Measurements from ENCODE around the gene SNIP1.

Gene SNIP1

DNA sequence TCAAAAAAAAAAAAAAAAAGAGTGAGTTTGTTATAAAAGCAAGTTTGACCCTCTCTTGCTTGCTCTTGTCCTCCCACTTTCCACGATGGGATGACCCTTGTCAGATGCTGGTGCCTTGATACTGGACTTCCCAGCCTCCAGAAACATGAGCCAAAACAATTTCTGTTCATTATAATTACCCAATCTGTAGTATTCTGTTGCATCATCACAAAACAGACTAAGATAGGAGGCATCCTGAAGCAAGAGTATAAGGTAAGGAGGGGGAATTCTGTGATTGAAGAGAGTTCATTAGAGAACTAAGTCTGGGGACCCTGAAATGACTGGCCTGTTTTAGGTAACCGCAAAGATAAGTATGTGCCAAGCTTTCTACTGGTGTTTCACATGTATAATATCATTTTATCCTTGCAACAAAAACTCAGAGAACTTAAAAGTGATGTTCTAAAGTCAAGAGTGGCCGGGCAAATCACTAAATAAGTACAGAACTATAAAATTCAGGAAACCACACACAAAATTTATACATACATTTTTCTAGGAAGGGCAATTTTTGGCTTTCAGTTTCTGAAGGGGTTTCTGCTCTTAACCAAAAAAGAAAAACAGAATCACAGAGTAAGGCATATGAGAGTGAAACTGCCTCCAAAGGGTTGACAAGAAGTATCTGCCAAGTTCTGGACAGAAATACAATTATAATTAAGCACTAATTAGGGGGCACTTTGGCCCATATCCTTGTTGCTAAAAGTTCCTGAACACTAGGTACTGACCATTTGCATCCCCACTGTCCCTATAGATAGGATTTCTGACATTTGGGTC is 16.6 kb upstream of the SNIP1 start:
- Mint-ChIP-seq H3K36me3 (ENCODE audit: low read depth) (peaks cover 83% of the 10 kb centered on the region), H3K27ac (no peak overlapping the region), H3K27me3 (ENCODE audit: low read depth, poor library complexity) (peaks cover 3% of the 10 kb centered on the region), H3K9me3 (no peaks in the 10 kb centered on the region), H3K4me3 (no peak overlapping the region), H3K4me1 (no peaks in the 10 kb centered on the region)
- TF ChIP-seq, protein P1, sequence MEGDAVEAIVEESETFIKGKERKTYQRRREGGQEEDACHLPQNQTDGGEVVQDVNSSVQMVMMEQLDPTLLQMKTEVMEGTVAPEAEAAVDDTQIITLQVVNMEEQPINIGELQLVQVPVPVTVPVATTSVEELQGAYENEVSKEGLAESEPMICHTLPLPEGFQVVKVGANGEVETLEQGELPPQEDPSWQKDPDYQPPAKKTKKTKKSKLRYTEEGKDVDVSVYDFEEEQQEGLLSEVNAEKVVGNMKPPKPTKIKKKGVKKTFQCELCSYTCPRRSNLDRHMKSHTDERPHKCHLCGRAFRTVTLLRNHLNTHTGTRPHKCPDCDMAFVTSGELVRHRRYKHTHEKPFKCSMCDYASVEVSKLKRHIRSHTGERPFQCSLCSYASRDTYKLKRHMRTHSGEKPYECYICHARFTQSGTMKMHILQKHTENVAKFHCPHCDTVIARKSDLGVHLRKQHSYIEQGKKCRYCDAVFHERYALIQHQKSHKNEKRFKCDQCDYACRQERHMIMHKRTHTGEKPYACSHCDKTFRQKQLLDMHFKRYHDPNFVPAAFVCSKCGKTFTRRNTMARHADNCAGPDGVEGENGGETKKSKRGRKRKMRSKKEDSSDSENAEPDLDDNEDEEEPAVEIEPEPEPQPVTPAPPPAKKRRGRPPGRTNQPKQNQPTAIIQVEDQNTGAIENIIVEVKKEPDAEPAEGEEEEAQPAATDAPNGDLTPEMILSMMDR (IDR thresholded peaks at IDR 0.05): no peak
- DNase-seq: no peak

DNA sequence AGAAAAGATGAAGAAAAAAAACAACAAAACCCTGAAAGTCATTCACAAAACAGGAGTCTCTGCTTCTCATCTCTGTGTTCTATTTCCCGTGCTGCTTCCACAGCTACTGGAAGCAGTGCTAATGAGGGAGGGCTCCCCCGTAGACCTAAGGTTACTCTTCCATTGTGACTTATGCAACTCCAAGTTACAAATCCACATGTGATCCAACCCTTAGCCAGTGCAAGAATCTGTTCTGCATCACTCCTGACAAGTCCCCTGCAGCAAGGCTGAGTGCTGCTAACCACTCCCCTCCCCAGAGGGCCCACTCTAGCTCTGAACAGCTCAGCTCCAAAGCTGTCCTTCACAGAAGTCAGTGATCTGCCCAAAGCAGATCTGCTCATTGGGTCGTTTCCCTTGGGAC is 12.9 kb upstream of the SNIP1 start:
- Mint-ChIP-seq H3K27ac (no peak overlapping the region), H3K4me3 (no peak overlapping the region), H3K27me3 (ENCODE audit: low read depth, poor library complexity) (peaks cover 3% of the 10 kb centered on the region), H3K36me3 (ENCODE audit: low read depth) (peaks cover 63% of the 10 kb centered on the region), H3K4me1 (no peaks in the 10 kb centered on the region), H3K9me3 (no peaks in the 10 kb centered on the region)
- DNase-seq: no peak
- TF ChIP-seq, protein P1 (IDR thresholded peaks at IDR 0.05): no peak

DNA sequence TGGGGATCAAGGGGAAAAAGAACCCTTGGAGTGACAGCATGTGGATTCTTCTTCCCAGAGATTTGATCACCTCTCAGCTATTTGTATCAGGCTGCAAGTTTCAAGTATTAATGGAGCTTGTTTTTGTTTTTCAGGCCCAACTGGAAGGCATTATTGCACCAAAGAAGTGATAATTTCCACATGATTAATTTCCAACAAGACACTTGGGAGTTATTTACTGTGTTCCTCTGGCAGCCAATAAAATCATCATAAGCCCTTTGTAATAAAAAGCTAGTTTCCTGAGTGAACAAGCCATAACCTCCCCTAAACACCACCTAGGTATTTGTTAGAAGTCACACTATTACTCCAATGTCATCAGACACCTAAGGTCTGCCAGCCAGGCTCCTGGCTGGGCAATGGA is 10.8 kb upstream of the SNIP1 start:
- DNase-seq: no peak
- peaks cover 6% of the 10 kb centered on the region for H3K4me1 Mint-ChIP-seq
- H3K4me3 Mint-ChIP-seq: no peak overlapping the region
- peaks cover 60% of the 10 kb centered on the region for H3K36me3 Mint-ChIP-seq (ENCODE audit: low read depth)
- TF ChIP-seq, protein P1 (IDR thresholded peaks at IDR 0.05): no peak
- H3K27ac Mint-ChIP-seq: peak overlapping the region; percentile 32
- no peaks in the 10 kb centered on the region for H3K9me3 Mint-ChIP-seq
- peaks cover 6% of the 10 kb centered on the region for H3K27me3 Mint-ChIP-seq (ENCODE audit: low read depth, poor library complexity)

DNA sequence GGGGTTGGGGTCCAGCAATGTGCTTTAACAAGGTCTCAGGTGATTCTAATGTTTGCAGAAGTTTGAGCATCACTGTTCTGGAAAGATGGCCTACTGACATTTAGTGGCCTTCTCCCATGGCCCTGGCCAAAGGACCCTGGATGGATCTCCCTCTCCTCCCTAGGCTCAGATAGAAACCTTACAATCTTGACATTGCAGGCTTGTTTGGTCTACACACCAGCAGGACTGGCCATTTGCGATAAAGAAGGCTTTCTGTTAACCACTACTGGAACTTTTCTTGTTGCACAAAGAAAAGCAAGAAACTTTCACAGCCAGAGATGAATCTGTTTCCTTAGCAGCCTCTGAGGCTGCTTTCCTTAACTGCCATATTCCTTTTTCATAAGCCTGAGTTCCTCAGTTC is 8.9 kb upstream of the SNIP1 start:
- DNase-seq: no peak
- H3K27ac Mint-ChIP-seq: peak overlapping the region; percentile 50
- H3K27me3 Mint-ChIP-seq (ENCODE audit: low read depth, poor library complexity): peaks cover 6% of the 10 kb centered on the region
- TF ChIP-seq, protein P1 (IDR thresholded peaks at IDR 0.05): no peak
- peaks cover 45% of the 10 kb centered on the region for H3K36me3 Mint-ChIP-seq (ENCODE audit: low read depth)
- peaks cover 15% of the 10 kb centered on the region for H3K4me1 Mint-ChIP-seq
- no peak overlapping the region for H3K4me3 Mint-ChIP-seq
- no peaks in the 10 kb centered on the region for H3K9me3 Mint-ChIP-seq

DNA sequence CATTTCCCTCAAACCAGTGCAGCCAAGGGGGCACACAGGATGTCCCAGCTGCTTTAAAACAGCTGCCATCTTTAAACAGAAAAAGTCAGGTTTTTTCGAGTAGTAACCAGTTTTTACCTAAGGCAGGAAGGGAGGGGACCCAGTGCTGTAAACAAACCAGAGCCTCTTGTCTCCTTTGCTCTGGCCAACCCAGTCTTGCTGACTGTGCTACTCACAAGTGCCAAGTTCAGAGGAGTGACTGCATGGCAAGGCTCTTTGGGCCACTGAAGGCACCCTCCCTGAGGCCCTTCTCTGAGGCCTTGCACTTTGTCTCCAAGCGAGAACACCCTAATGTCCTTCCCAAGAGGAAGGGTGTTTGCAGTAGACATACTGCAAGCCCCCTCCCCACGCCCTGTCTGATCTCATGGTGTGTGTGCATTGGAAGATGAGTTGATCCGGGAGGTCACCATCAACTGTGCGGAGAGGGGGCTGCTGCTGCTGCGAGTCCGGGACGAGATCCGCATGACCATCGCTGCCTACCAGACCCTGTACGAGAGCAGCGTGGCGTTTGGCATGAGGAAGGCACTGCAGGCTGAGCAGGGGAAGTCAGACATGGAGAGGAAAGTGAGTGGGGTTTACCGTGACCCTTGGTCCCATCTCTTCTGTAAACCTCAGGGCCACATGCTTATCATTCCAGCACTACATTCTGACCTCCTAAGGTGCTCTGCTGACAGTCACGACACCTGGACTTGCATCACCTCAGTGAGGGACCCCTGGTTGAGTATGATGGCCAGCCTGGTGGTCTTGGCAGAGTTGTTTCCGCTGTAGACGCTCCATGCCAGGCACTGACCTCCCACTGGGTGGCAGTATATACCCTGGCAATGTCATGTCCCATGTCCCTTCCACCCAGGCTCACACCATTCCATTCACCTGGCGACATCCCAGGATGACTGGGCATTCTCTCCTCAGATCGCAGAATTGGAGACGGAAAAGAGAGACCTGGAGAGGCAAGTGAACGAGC is 7.3 kb upstream of the SNIP1 start:
- Mint-ChIP-seq H3K27ac (no peak overlapping the region), H3K4me3 (no peak overlapping the region), H3K9me3 (no peaks in the 10 kb centered on the region), H3K36me3 (ENCODE audit: low read depth) (peaks cover 31% of the 10 kb centered on the region), H3K27me3 (ENCODE audit: low read depth, poor library complexity) (peaks cover 3% of the 10 kb centered on the region), H3K4me1 (peaks cover 31% of the 10 kb centered on the region)
- TF ChIP-seq, protein P1 (IDR thresholded peaks at IDR 0.05): peak; percentile 35
- DNase-seq: peak; percentile 17
